Measurements from ENCODE around the gene RAB6B. TPM values are rescaled to one million over a fixed set of nuclear protein-coding genes. Genes with fewer than 3 reads are reported as not detected.

RAB6B gene
- total and polyA plus RNA-seq, 2 of the 4 experiments (the other 2 are of a cell fraction), result 0.18 to 1.2 TPM

DNA sequence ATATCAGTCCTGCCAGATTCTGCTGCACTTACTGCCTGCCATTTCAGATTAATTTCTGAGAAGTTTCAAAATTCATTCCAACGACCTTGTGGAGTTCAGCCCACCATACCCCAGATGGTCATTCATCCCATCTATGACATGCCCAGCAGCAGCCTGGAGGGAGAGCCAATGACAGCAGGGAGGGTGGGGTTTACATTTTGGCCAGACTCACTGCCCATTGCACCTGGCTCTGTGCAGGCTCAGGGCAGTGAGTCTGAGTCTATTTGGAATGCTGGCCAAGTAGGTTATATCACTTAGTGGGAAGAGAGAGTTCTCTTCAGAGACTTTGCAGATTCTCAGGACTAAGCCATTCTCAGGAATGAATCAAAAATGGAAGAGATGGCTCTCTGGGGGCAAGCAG lies 68.5 kb downstream of the RAB6B start:
- no TSS peak for BruUV-seq (replicated peaks)
- H2BK120ac ChIP-seq (ENCODE audit: low read depth, low read length), result no peak overlapping the region
- intact Hi-C loops (cut with micrococcal nuclease) (no loop called here), dilution Hi-C loops (cut with HindIII; ENCODE audit: low sequenced_read_pairs, unreplicated experiment) (no loop called here), in situ Hi-C loops (cut with MboI; ENCODE audit: low sequenced_read_pairs) (loop anchor here (10.0 kb wide), 1 partner anchor 378 kb away; no protein-coding TSS in a partner anchor)
- H2BK20ac ChIP-seq (ENCODE audit: low read depth, low read length), result no peak overlapping the region
- no peaks in the 10 kb centered on the region for H3K4me1 ChIP-seq (ENCODE audit: control insufficient read depth, insufficient read depth, low read length)
- H3K9ac ChIP-seq (ENCODE audit: low read depth, low read length), result no peak overlapping the region
- H2BK5ac ChIP-seq (ENCODE audit: low read depth, low read length, poor library complexity, severe bottlenecking), result no peak overlapping the region
- H4K5ac ChIP-seq (ENCODE audit: low read depth, low read length), result no peak overlapping the region
- H4K91ac ChIP-seq (ENCODE audit: insufficient read depth, low read depth, low read length), result no peak overlapping the region
- ChIA-PET CTCF (no interaction called here), POLR2A (ENCODE audit: unreplicated experiment) (interaction anchor here (0.7 kb wide), 1 partner anchor 1322 kb away, joined by 3 read pairs; no protein-coding TSS in a partner anchor)
- H3K27ac ChIP-seq (ENCODE audit: insufficient read depth, low read length), result no peak overlapping the region
- no peak overlapping the region for H3K14ac ChIP-seq (replicated peaks; ENCODE audit: low read depth, low read length)
- H3K9me3 ChIP-seq (ENCODE audit: control insufficient read depth, insufficient read depth, low read length), result no peaks in the 10 kb centered on the region
- ATAC-seq (ENCODE audit: low read depth) (no peak), DNase-seq (no peak)
- H3K27me3 ChIP-seq (ENCODE audit: control insufficient read depth, insufficient read depth, low read length), result peaks cover 8% of the 10 kb centered on the region
- H2AK5ac ChIP-seq (ENCODE audit: low read depth, low read length), result no peak overlapping the region
- peaks cover 1% of the 10 kb centered on the region for H4K20me1 ChIP-seq (ENCODE audit: insufficient read depth, low read length)
- no peak overlapping the region for H3K56ac ChIP-seq (ENCODE audit: extremely low read depth, insufficient read depth, low read length)
- H3K18ac ChIP-seq (ENCODE audit: low read depth, low read length), result no peak overlapping the region
- H3K4ac ChIP-seq (ENCODE audit: low read depth, low read length), result no peak overlapping the region
- no peak overlapping the region for H4K8ac ChIP-seq (ENCODE audit: low read depth in 2 of 2, low read length in 2 of 2)
- H3K4me3 ChIP-seq (ENCODE audit: insufficient read depth, low read depth, low read length), result no peak overlapping the region
- H3K4me2 ChIP-seq (ENCODE audit: low read depth, low read length), result no peak overlapping the region
- H2AK9ac ChIP-seq (replicated peaks; ENCODE audit: low read depth, low read length, poor library complexity), result no peak overlapping the region
- peaks cover 19% of the 10 kb centered on the region for H3K36me3 ChIP-seq (ENCODE audit: control insufficient read depth, insufficient read depth, low read length)
- TF ChIP-seq POLR2A (IDR thresholded peaks at IDR 0.05; ENCODE audit: low read depth, low read length) (no peak), MAZ (IDR thresholded peaks at IDR 0.05; ENCODE audit: borderline replicate concordance, low read depth, low read length) (no peak), NFE2L2 (IDR thresholded peaks at IDR 0.05; ENCODE audit: low read depth, low read length) (no peak), CEBPB (IDR thresholded peaks at IDR 0.05; ENCODE audit: low read depth, low read length) (no peak), MAFK (IDR thresholded peaks at IDR 0.05; ENCODE audit: low read depth, low read length) (no peak), SMC3 (IDR thresholded peaks at IDR 0.05; ENCODE audit: low read depth, low read length) (no peak), RAD21 (IDR thresholded peaks at IDR 0.05; ENCODE audit: low read length) (no peak), MXI1 (IDR thresholded peaks at IDR 0.05; ENCODE audit: borderline replicate concordance, low read depth, low read length) (no peak), FOS (IDR thresholded peaks at IDR 0.05; ENCODE audit: low read depth, low read length) (no peak), RCOR1 (IDR thresholded peaks at IDR 0.05; ENCODE audit: insufficient replicate concordance, low read length) (no peak), CHD1 (IDR thresholded peaks at IDR 0.05; ENCODE audit: low read depth, low read length) (no peak), RFX5 (IDR thresholded peaks at IDR 0.05; ENCODE audit: low read depth, low read length) (no peak)
- TF ChIP-seq, protein P1, sequence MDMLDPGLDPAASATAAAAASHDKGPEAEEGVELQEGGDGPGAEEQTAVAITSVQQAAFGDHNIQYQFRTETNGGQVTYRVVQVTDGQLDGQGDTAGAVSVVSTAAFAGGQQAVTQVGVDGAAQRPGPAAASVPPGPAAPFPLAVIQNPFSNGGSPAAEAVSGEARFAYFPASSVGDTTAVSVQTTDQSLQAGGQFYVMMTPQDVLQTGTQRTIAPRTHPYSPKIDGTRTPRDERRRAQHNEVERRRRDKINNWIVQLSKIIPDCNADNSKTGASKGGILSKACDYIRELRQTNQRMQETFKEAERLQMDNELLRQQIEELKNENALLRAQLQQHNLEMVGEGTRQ (IDR thresholded peaks at IDR 0.05; ENCODE audit: low read depth, low read length), result no peak
- TF ChIP-seq, protein P2, sequence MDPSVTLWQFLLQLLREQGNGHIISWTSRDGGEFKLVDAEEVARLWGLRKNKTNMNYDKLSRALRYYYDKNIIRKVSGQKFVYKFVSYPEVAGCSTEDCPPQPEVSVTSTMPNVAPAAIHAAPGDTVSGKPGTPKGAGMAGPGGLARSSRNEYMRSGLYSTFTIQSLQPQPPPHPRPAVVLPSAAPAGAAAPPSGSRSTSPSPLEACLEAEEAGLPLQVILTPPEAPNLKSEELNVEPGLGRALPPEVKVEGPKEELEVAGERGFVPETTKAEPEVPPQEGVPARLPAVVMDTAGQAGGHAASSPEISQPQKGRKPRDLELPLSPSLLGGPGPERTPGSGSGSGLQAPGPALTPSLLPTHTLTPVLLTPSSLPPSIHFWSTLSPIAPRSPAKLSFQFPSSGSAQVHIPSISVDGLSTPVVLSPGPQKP (IDR thresholded peaks at IDR 0.05; ENCODE audit: borderline replicate concordance, low read depth, low read length), result no peak
- no peak overlapping the region for H2BK15ac ChIP-seq (ENCODE audit: low read depth, low read length)
- H3K79me1 ChIP-seq (ENCODE audit: low read depth in 1 of 2, low read length in 2 of 2), result peaks cover 0 to under 1% of the 10 kb centered on the region in 2 experiments; a peak in 2 of 4 replicates
- H3K9me1 ChIP-seq (ENCODE audit: insufficient read depth, low read length), result peaks cover 17% of the 10 kb centered on the region
- WGBS, 2 experiments (ENCODE audit: extremely low coverage in 2 of 2, insufficient read length in 1 of 2), result no CpG with 5 or more reads among the region's 1 CpG
- H2AFZ ChIP-seq (replicated peaks; ENCODE audit: low read length, poor library complexity), result no peak overlapping the region
- no peak overlapping the region for H3K23ac ChIP-seq (ENCODE audit: low read depth, low read length)
